PC-3 (cell line): ENCODE measurements around the gene IBTK.

Source experiments
- EZH2 ChIP-seq: fragments of 300-600 bp; sonication (generic); IDR thresholded peaks from one replicate; pipeline ENCODE4 v1.6.1; 2017; ENCODE audit warnings: antibody characterized with exemption, mild to moderate bottlenecking, low read length; ENCODE audit not compliant: unreplicated experiment
- EZH2phosphoT487 ChIP-seq: fragments of 300-600 bp; sonication (generic); IDR thresholded peaks from 2 replicates; pipeline ENCODE4 v1.6.1; 2018; ENCODE audit warnings: mild to moderate bottlenecking, antibody characterized with exemption, low read length, borderline replicate concordance
- TF ChIP-seq, protein P1 (sequence below): fragments of 300-600 bp; sonication (generic); conservative IDR thresholded peaks from 2 replicates; pipeline ENCODE4 v1.5.1; 2017; ENCODE audit warnings: antibody characterized with exemption, low read depth, mild to moderate bottlenecking, low read length

DNA sequence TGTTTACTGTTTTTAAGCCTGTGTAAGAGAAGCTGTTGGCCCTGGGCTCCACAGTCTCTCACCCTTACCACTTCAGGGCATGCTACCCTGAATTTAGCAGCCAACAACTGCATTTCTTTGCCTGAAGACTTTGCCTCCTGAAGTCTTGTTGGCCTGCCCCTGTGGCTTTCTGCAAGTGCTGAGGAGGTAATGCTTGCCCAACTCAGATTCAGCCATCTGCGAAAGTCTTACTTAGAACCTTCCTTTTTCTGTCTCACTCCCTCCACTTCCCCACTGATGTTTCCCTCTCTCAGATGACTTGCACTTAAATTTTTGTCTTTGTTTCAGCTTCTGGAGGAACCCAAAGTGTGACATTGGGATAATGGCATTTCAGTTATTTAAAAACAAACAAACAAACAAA, 11.8 kb upstream of the IBTK start:
- TF ChIP-seq, protein P1, sequence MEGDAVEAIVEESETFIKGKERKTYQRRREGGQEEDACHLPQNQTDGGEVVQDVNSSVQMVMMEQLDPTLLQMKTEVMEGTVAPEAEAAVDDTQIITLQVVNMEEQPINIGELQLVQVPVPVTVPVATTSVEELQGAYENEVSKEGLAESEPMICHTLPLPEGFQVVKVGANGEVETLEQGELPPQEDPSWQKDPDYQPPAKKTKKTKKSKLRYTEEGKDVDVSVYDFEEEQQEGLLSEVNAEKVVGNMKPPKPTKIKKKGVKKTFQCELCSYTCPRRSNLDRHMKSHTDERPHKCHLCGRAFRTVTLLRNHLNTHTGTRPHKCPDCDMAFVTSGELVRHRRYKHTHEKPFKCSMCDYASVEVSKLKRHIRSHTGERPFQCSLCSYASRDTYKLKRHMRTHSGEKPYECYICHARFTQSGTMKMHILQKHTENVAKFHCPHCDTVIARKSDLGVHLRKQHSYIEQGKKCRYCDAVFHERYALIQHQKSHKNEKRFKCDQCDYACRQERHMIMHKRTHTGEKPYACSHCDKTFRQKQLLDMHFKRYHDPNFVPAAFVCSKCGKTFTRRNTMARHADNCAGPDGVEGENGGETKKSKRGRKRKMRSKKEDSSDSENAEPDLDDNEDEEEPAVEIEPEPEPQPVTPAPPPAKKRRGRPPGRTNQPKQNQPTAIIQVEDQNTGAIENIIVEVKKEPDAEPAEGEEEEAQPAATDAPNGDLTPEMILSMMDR: no peak
- TF ChIP-seq EZH2: no peak
- TF ChIP-seq EZH2phosphoT487: no peak
